ENCODE measurements around the gene NR2C1.

Gene NR2C1

DNA sequence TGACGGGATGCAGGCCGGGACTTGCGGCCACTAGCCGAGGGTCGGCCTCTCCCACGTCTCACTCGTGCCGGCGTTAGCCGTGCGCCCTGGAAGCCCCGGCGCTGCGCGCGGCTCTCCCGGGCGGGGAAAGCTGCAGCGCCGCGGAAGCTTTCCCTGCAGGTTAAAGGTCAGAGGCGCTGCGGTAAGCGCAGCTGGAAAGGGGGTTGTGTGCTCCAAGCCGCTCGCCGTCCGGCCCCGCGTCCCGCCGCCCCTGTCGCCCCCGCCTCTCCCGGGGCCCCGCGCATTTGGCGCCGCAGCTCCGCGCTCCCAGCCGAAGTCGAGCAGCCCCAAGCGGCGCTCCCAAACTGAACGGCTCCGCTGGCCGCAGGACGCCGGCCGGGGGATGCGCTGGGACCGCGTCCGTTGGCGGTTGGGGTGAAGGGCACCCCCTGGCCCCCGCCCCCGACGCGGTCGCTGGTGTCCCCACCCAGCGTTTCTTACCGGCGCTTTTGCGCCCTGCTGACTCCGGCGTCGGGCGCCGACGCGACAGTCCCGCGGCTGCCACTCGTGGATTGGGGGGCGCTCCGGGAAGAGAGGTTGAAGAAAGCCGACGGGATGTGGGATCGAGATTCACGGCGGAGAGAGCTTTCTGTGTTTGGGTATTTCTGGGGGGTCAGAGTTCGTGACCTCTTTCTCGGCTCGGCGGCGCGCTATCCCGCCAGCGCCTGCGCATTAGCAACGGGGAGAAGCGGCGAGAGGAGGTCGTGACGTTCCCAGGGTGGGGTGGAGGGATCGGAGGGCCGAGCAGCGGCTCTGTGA is at the start of gene NR2C1:
TSS of gene NR2C1 (minus strand) at position 719 of the 798 bp plus-strand sequence. CDS start 6,234 bp downstream, outside the sequence.
- Histone ChIP-seq H3K4me3 (ENCODE audit: low read depth in 1 of 5, low read length in 5 of 5) (peak within 1 kb of the TSS; percentile 81 to 94 (median 92)), H3K4me1 (ENCODE audit: control insufficient read depth in 5 of 5, insufficient read depth in 5 of 5, low read length in 5 of 5) (peaks cover 3 to 28% (median 14%) of the 10 kb centered on the region in 5 donors), H3K9ac (ENCODE audit: low read length in 5 of 5) (peak within 1 kb of the TSS; percentile 6 to 94 (median 85)), H3K36me3 (ENCODE audit: control insufficient read depth in 5 of 5, insufficient read depth in 5 of 5, low read length in 5 of 5) (peaks cover 0 to 6% (median 0%) of the 10 kb centered on the region in 5 donors), H3K9me3 (ENCODE audit: control insufficient read depth in 5 of 5, low read length in 5 of 5) (no peaks in the 10 kb centered on the region), H3K27ac (ENCODE audit: low read depth, low read length) (peak within 1 kb of the TSS; percentile 79), H3K27me3 (ENCODE audit: control insufficient read depth in 5 of 5, insufficient read depth in 4 of 5, low read length in 5 of 5) (no peaks in the 10 kb centered on the region)

DNA sequence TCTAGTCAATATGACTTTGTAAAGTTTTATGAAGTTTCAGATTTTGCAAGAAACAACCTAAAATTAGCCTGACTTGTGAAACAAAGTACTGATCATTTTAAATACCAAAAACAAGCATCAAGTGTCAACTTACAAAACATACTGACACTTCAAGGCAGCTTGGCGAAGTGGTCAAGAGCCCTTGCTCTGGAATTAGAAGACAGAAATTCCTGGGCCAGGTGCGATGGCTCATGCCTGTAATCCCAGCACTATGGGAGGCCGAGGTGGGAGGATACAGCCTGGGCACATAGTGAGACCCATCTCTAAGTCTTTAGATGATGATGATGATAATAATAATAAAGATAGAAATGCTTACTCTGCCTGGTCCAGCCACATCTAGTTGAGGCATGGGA is 45.4 kb upstream of the NR2C1 start:
- peak overlapping the region; percentile 43 for H3K27ac ChIP-seq (ENCODE audit: low read depth, low read length)
- no peaks in the 10 kb centered on the region for H3K36me3 ChIP-seq (ENCODE audit: control insufficient read depth in 5 of 5, insufficient read depth in 5 of 5, low read length in 5 of 5)
- H3K9ac ChIP-seq (ENCODE audit: low read length in 5 of 5): no peak overlapping the region
- no peaks in the 10 kb centered on the region for H3K9me3 ChIP-seq (ENCODE audit: control insufficient read depth in 5 of 5, low read length in 5 of 5)
- peaks cover 0 to 10% (median 6%) of the 10 kb centered on the region in 5 donors for H3K4me1 ChIP-seq (ENCODE audit: control insufficient read depth in 5 of 5, insufficient read depth in 5 of 5, low read length in 5 of 5)
- H3K4me3 ChIP-seq (ENCODE audit: low read depth in 1 of 5, low read length in 5 of 5): no peak overlapping the region
- H3K27me3 ChIP-seq (ENCODE audit: control insufficient read depth in 5 of 5, insufficient read depth in 4 of 5, low read length in 5 of 5): no peaks in the 10 kb centered on the region

DNA sequence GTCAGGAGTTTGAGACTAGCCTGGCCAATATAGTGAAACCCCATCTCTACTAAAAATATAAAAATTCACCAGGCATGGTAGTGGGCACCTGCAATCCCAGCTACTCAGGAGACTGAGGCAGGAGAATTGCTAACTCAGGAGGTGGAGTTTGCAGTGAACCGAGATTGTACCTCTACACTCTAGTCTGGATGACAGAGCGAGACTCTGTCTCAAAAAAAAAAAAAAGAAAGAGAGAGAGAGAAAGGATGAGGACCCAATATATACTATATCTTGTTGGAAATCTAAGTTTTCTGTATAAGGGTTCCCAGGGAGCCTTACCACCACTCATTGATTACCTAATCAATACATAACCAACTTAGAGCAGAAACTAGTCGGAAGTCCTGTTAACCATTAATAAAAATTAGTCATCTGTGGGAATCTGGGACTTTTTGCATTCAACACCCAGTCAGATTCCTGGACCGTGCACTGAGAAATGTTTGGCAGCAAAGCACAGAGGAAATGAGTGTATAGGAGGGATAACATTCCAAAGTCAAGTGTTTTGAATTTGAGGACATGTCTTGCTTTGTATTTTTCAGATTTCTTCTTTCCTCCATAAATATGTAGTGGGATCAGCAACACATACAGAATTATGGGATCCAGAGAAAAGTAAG is 44.8 kb upstream of the NR2C1 start:
- Histone ChIP-seq H3K9me3 (ENCODE audit: control insufficient read depth in 5 of 5, low read length in 5 of 5) (no peaks in the 10 kb centered on the region), H3K9ac (ENCODE audit: low read length in 5 of 5) (no peak overlapping the region), H3K36me3 (ENCODE audit: control insufficient read depth in 5 of 5, insufficient read depth in 5 of 5, low read length in 5 of 5) (no peaks in the 10 kb centered on the region), H3K4me3 (ENCODE audit: low read depth in 1 of 5, low read length in 5 of 5) (no peak overlapping the region), H3K27me3 (ENCODE audit: control insufficient read depth in 5 of 5, insufficient read depth in 4 of 5, low read length in 5 of 5) (no peaks in the 10 kb centered on the region), H3K27ac (ENCODE audit: low read depth, low read length) (peak overlapping the region; percentile 43), H3K4me1 (ENCODE audit: control insufficient read depth in 5 of 5, insufficient read depth in 5 of 5, low read length in 5 of 5) (peaks cover 0 to 10% (median 6%) of the 10 kb centered on the region in 5 donors)

DNA sequence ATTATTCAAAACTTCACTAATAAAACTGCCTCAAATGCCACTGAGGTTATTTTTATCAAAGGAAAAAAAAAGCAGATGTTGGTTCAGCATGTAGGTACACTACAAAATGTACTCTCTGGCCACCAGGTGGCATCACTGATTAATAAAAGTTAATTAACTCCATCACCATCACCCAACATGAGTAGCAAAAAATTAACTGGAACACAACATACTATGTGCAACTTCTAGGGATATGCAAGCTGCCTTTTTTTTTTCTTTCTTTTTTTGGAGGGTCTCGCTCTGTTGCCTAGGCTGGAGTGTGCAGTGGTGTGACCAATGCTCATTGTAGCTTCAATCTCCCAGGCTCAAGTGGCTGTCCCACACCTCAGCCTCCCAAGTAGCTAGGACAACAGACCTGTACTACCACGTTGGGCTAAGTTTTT is 43.8 kb upstream of the NR2C1 start:
- Histone ChIP-seq H3K36me3 (ENCODE audit: control insufficient read depth in 5 of 5, insufficient read depth in 5 of 5, low read length in 5 of 5) (peaks cover 0 to 7% (median 4%) of the 10 kb centered on the region in 5 donors), H3K4me3 (ENCODE audit: low read depth in 1 of 5, low read length in 5 of 5) (no peak overlapping the region), H3K4me1 (ENCODE audit: control insufficient read depth in 5 of 5, insufficient read depth in 5 of 5, low read length in 5 of 5) (peaks cover 0 to 10% (median 6%) of the 10 kb centered on the region in 5 donors), H3K9me3 (ENCODE audit: control insufficient read depth in 5 of 5, low read length in 5 of 5) (no peaks in the 10 kb centered on the region), H3K9ac (ENCODE audit: low read length in 5 of 5) (no peak overlapping the region), H3K27ac (ENCODE audit: low read depth, low read length) (no peak overlapping the region), H3K27me3 (ENCODE audit: control insufficient read depth in 5 of 5, insufficient read depth in 4 of 5, low read length in 5 of 5) (no peaks in the 10 kb centered on the region)

DNA sequence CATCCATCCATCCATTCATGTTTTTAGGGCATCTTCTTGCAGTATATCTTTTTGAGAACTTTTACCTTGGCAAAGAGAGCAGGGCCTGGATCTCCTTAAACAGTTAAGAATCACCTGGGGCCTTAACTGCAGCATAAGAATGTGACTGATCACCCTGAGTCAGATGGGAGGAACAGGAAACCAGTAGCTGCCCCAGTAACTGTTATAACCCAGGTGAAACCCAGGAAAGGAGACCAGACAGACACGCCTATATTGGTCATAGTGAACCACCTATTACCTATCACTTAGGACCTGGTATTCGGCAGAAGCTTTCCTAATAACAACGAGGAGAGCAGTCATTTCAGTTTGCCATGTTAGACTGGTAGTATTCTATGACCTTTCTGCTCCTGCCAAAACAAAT is 43.4 kb upstream of the NR2C1 start:
- H3K27ac ChIP-seq (ENCODE audit: low read depth, low read length): no peak overlapping the region

DNA sequence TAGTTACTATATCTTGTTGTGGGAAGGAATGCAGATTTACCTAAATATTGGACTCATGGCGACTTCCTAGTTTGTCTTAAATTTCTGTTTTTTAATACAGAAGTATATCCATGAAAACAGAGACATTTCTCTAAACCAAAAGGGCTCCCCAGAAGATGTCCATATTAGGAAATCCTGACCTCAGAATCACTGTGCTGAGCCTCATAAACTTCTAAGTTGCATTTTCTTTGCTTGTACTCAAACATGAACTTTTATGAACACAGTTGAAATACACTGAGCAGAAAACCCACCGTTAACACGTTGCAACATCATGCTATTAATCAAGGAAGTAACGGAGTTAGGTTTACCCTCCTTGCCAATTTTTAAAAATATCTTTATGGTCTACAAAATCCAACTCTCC is 42.9 kb upstream of the NR2C1 start:
- no peak overlapping the region for H3K9ac ChIP-seq (ENCODE audit: low read length in 5 of 5)
- H3K9me3 ChIP-seq (ENCODE audit: control insufficient read depth in 5 of 5, low read length in 5 of 5): no peaks in the 10 kb centered on the region
- no peak overlapping the region for H3K27ac ChIP-seq (ENCODE audit: low read depth, low read length)
- peaks cover 0 to 10% (median 6%) of the 10 kb centered on the region in 5 donors for H3K4me1 ChIP-seq (ENCODE audit: control insufficient read depth in 5 of 5, insufficient read depth in 5 of 5, low read length in 5 of 5)
- H3K27me3 ChIP-seq (ENCODE audit: control insufficient read depth in 5 of 5, insufficient read depth in 4 of 5, low read length in 5 of 5): no peaks in the 10 kb centered on the region
- H3K4me3 ChIP-seq (ENCODE audit: low read depth in 1 of 5, low read length in 5 of 5): no peak overlapping the region
- peaks cover 0 to 7% (median 4%) of the 10 kb centered on the region in 5 donors for H3K36me3 ChIP-seq (ENCODE audit: control insufficient read depth in 5 of 5, insufficient read depth in 5 of 5, low read length in 5 of 5)

More for the DNA sequence above, 43.4 kb upstream of the NR2C1 start:
- H3K9ac ChIP-seq (ENCODE audit: low read length in 5 of 5): no peak overlapping the region
- H3K27me3 ChIP-seq (ENCODE audit: control insufficient read depth in 5 of 5, insufficient read depth in 4 of 5, low read length in 5 of 5): no peaks in the 10 kb centered on the region
- H3K36me3 ChIP-seq (ENCODE audit: control insufficient read depth in 5 of 5, insufficient read depth in 5 of 5, low read length in 5 of 5): peaks cover 0 to 7% (median 4%) of the 10 kb centered on the region in 5 donors
- H3K4me1 ChIP-seq (ENCODE audit: control insufficient read depth in 5 of 5, insufficient read depth in 5 of 5, low read length in 5 of 5): peaks cover 0 to 10% (median 6%) of the 10 kb centered on the region in 5 donors
- H3K4me3 ChIP-seq (ENCODE audit: low read depth in 1 of 5, low read length in 5 of 5): no peak overlapping the region
- H3K9me3 ChIP-seq (ENCODE audit: control insufficient read depth in 5 of 5, low read length in 5 of 5): no peaks in the 10 kb centered on the region

DNA sequence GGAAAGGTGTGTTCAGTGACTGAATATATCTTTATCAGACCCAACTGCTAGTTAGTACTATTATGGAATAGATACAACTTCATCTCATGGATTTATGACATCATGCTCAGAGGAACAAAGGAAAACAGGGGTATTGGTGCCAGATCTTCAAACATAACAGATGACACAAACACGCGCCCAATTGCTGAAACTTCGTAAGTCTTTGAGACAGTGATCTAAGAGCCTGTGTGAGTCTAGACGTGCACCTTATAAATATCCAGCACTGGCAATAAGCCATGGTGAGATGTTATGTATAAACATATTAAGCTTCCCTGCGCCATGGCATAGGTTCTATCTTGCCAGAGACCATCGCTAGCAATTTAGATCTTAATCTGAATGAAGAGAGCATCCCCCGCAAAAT is 42.2 kb upstream of the NR2C1 start:
- Histone ChIP-seq H3K4me3 (ENCODE audit: low read depth in 1 of 5, low read length in 5 of 5) (no peak overlapping the region), H3K4me1 (ENCODE audit: control insufficient read depth in 5 of 5, insufficient read depth in 5 of 5, low read length in 5 of 5) (peaks cover 0 to 10% (median 6%) of the 10 kb centered on the region in 5 donors), H3K27ac (ENCODE audit: low read depth, low read length) (no peak overlapping the region), H3K9ac (ENCODE audit: low read length in 5 of 5) (no peak overlapping the region), H3K9me3 (ENCODE audit: control insufficient read depth in 5 of 5, low read length in 5 of 5) (no peaks in the 10 kb centered on the region), H3K36me3 (ENCODE audit: control insufficient read depth in 5 of 5, insufficient read depth in 5 of 5, low read length in 5 of 5) (peaks cover 0 to 7% (median 4%) of the 10 kb centered on the region in 5 donors), H3K27me3 (ENCODE audit: control insufficient read depth in 5 of 5, insufficient read depth in 4 of 5, low read length in 5 of 5) (no peaks in the 10 kb centered on the region)

DNA sequence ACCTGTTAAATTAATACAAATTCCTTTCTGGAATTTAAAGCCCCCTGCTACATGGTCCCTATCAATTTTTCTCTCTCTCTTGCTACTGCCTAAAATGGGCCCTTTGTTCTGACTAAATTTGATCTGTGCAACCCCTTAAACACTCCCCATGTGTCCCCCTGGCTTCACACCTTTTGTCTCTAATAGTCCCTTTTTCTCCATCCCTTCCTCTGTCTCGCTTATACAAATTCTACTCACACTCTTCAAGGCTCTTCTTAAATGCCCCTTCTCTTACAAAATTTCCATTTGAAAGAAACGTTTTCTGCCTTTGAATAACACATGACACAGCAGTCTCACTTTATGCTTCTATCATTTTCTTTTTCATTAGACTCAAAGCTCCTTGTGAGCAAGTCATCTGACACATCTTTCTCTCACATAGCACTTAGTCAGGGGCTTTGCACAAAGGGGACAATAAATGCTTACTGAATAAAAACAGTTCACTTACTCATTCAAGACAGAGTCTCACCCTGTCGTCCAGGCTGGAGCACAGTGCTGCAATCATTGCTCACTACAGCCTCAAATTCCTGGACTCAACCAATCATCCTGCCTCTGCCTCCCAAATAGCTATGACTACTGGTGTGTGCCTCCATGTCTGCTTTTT is 41.5 kb upstream of the NR2C1 start:
- H3K4me3 ChIP-seq (ENCODE audit: low read depth in 1 of 5, low read length in 5 of 5): no peak overlapping the region
- no peak overlapping the region for H3K9ac ChIP-seq (ENCODE audit: low read length in 5 of 5)
- peaks cover 0 to 7% (median 4%) of the 10 kb centered on the region in 5 donors for H3K36me3 ChIP-seq (ENCODE audit: control insufficient read depth in 5 of 5, insufficient read depth in 5 of 5, low read length in 5 of 5)
- H3K27me3 ChIP-seq (ENCODE audit: control insufficient read depth in 5 of 5, insufficient read depth in 4 of 5, low read length in 5 of 5): no peaks in the 10 kb centered on the region
- H3K9me3 ChIP-seq (ENCODE audit: control insufficient read depth in 5 of 5, low read length in 5 of 5): no peaks in the 10 kb centered on the region
- peaks cover 0 to 10% (median 6%) of the 10 kb centered on the region in 5 donors for H3K4me1 ChIP-seq (ENCODE audit: control insufficient read depth in 5 of 5, insufficient read depth in 5 of 5, low read length in 5 of 5)
- H3K27ac ChIP-seq (ENCODE audit: low read depth, low read length): no peak overlapping the region

DNA sequence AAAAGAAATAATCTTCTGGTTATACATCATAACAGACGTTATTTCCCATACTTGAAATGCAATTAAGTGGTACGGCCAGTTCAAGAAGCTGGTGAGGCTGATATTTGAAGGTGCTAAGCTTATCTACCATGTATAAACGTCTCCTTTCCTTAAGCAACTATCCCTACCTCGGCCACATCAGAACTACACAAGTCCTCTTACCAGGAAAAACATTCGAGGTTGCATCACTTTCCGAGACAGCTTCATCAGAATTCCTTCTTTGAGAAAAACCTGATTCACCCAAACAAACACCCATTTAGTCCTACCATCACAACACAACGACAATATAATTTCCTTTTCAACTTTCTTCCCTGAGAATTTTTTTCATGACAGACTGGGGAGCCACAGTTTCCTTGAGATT is 33.9 kb upstream of the NR2C1 start:
- no peak overlapping the region for H3K27ac ChIP-seq (ENCODE audit: low read depth, low read length)
- no peaks in the 10 kb centered on the region for H3K9me3 ChIP-seq (ENCODE audit: control insufficient read depth in 5 of 5, low read length in 5 of 5)
- peaks cover 0 to 30% (median 7%) of the 10 kb centered on the region in 5 donors for H3K36me3 ChIP-seq (ENCODE audit: control insufficient read depth in 5 of 5, insufficient read depth in 5 of 5, low read length in 5 of 5)
- H3K9ac ChIP-seq (ENCODE audit: low read length in 5 of 5): no peak overlapping the region
- H3K4me1 ChIP-seq (ENCODE audit: control insufficient read depth in 5 of 5, insufficient read depth in 5 of 5, low read length in 5 of 5): peaks cover 0 to 8% (median 5%) of the 10 kb centered on the region in 5 donors
- no peak overlapping the region for H3K4me3 ChIP-seq (ENCODE audit: low read depth in 1 of 5, low read length in 5 of 5)
- no peaks in the 10 kb centered on the region for H3K27me3 ChIP-seq (ENCODE audit: control insufficient read depth in 5 of 5, insufficient read depth in 4 of 5, low read length in 5 of 5)
